Hepatic stellate cell (primary cell): ENCODE measurements around the gene CACNA2D4.

Experiments used
- DNase-seq: peaks from one replicate; pipeline ENCODE4 v3.0.0; 2011; ENCODE audit warnings: low spot score

The CACNA2D4 gene

GRCh38 chr12:1917172-1918070 lies 1.0 kb downstream of the CACNA2D4 start:
- peak; percentile 12 for DNase-seq

GRCh38 chr12:1916371-1917171 lies 1.9 kb downstream of the CACNA2D4 start:
- peak; percentile 14 for DNase-seq

GRCh38 chr12:1915082-1915968 lies 3.1 kb downstream of the CACNA2D4 start:
- DNase-seq: peak; percentile 1

DNA sequence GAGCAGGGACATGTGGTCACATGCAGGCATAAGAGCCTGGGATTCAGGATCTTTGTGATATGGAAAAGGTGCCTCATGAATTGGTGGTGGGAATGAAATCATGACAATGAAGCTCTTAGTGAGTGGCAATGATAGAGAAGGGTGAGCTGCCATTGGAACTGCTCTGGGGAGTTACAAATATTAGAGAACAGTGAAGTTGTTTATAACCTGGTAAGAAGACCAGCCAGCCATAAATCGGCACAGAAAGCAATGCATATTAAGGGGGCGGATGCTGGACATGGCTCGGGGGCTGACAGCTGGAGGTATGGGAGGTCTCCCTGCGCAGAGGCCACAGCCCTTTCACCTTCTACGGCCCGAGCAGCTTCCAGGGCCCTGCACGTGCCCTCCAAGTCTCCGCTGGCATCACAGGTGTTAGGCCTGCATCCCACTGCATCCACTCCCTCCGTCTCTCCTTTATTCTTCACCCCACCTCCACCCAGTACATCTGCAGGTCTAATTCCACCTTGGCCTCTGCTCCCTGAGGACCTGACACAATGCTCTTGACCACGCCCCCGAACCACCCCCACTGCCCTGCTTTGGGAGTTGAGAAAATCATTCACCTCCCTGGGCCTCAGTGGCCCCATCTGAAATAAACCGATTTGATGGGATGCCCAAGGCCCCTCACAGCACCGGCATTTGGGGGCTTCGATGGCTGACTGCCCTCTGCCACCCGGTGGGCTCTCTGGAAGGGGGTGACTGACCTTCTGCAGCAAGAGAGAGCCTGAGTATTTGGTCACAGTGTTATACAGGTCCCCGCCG lies 4.1 kb downstream of the CACNA2D4 start:
- DNase-seq: peak; percentile 3

DNA sequence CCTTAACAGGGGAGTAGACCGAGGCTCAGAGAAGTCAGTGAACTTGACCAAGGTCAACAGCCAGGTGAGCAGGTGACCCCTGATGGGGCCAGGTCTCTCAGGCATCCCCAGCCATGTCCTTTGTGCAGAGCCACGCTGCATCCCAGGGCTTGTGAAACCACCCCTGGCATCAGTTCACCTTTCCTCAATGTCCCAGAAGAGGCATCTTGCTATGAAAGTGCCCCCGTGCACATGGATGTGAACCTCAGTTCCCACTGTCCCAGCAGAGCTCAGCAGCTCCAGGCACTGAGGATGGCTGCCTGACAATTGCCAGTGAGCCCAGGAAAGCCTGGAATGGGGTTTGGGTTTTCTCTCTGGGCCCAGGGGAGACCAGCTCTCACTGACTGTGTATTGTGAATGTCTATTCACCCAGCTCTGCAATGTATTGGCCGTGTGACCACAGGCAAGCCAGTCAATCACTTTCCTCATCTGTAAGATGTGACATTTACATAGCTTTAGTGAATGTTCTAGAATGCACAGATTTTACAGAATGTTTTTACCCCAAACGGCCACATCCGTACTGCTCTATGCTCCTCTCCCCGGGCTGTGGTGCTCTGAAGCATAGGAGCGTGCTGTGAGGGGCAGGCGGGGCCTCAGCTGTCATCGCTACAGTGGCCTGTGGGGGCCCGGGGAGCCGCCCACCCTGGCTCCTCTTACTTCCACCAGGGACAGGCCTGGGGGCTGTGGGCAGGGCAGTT lies 4.9 kb downstream of the CACNA2D4 start:
- DNase-seq: peak; percentile 6

DNA sequence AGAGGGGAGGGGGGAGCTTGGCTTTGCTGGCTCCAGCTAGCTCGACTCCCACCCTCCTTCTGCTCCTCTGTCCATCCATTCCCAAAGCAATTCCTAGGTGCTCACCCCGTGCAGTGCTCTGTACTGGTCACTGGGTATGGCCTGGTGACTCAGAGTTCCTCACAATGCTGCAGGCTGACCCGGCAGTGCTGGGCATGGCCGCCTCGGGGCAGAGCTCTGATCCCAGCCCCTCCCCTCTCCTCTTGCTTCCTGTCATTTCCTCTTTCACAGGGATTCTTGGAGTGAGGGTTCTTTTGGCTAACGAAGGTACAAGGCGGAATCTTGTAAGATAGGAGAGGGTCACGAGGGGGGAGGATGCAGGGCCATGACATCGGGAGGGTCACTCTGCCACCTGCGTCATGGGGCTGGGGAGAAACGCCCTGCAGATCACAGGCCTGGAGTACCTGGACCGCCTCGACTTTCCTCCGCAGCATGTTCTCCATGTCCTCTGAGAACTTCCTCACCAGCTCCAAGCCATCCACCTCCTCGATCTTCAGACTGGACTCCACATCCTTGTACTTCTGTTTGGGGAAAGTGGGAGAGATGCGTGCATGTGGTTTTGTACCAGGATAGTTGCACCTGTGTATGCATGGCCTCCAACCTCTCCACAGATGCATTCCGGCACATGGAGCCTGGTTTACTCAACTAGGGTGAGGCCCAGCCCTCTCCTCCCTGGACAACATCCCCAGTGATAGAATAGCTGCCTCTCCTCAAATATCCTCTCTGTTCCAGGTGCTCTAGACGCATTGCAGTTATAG lies 5.7 kb downstream of the CACNA2D4 start:
- DNase-seq: peak; percentile 53

DNA sequence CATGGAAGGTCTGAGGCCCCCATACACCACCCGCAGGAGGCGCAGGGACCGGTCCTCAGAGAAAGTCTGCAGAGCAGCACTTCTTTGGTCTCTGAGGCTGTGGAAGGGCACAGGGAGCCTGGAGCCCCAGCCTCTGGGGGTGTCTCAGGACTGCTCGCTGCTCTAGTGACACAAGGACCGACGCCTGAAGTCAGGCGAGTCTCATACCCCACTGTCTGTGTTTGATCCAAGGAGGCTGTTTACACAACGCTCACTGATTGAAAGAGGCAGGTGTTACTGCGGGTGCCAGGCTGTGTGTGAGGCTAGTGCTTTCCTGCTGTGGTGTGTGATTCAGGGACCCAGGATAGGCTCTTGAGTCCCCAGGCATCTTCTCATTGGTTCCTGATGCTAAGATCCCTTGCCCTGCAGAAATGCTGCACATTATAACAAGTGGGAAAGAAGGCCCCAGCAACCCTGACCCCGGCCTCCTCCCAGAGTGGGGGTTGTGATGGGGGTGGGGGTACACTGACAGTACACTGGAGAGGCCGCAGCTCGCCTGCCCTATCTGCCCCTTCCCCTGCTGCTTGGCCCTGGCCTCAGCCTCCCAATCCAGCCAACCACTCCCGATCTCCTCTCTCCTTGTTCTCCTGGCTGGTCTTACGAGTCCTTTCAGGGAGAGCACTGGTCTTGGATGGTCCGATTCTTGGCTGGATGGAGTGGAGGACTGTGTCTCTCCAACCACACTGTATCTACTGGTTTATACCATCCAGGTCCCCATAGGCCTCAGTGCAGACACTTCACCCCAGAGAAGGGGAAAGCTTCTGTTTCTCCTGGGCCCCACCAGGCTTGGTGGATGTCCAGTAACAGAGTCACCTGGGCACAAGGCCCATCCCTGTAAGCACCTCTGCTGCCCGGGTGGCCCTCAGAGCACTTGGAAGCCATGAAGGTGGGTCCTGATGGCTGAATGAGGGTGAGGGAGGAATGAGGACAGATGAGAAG lies 6.6 kb downstream of the CACNA2D4 start:
- peak; percentile 3 for DNase-seq

DNA sequence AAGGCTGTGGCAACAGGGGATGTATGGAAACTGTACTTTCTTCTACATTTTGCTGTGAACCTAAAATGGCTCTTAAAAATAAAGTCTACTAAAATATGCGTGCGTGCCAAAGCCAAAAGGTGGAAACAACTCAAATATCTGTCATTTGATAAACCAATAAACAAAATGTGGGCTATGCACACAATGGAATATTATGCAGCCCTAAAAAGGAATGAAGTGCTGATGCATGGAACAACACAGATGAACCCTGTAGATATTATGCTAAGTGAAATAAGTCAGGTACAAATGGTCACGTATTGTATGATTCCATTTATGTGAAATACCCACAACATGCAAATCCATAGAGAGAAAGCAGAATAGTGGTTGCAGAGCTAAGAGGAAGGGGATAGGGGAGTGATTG lies 8.0 kb downstream of the CACNA2D4 start:
- DNase-seq: no peak

- DNase-seq: no peak
These were observed 9.7 kb downstream of the CACNA2D4 start for GRCh38 chr12:1908758-1909157.

DNA sequence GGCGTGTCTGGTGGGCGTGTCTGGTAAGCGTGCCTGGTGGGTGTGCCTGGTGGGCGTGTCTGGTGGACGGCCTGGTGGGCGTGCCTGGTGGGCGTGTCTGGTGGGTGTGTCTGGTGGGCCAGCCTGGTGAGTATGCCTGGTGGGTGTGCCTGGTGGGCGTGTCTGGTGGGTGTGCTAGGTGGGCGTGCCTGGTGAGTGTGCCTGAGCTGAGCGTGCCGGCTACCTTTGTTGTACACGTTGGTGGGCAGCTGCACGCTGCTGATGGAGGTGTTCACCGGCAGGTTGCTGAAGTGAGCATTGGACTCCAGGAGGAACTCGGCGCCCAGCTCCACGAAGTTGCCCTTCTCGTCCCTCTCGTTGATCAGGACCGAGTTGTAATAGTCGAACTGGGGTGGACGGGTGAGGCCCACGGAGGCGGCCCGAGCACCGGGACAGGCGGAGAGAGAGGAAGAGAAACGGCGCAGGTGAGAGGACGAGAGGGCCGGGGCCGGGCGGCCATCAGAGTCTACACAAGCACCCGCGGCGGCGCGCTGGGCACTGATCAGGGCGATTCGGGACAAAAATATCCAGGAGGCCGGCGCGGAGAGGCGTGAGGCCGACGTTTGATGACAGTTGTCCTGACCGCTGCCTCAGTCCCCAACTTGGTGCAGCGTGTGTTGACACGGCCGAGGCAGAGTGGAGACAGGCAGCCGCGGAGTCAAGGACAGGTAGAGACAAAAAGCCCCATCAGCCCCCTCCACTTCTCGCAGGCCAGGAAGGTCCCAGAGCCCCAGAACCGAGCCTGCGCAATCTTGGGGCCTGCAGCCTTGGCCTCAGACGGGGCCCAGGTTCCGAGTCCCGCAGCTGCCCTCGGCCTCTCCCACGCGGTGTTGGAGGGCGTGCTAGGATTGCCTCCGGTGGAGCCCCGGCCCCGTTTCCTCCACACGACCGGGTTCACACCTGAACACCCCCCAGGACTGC lies 10.5 kb downstream of the CACNA2D4 start:
- no peak for DNase-seq

- DNase-seq: no peak
These were observed 11.9 kb downstream of the CACNA2D4 start for GRCh38 chr12:1906579-1906978.

DNA sequence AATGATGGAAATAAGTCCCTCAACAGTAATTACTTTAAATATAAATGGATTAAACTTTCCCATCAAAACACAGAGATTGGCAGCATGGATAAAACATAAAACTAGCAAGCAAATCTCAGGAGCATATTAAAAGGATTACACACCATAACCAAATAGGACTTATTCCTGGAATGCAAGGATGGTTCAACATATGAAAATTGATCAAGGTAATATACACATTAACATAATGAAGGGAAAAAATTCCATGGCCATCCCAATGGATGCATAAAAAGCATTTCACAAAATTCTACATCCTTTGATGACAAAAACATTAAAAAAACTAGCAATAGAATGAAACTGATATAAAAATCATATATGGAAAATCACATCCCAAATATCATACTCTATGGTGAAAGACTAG lies 13.6 kb downstream of the CACNA2D4 start:
- DNase-seq: no peak

GRCh38 chr12:1896964-1897363 lies 21.5 kb downstream of the CACNA2D4 start:
- no peak for DNase-seq

GRCh38 chr12:1890810-1891209 lies 27.6 kb downstream of the CACNA2D4 start:
- no peak for DNase-seq

DNA sequence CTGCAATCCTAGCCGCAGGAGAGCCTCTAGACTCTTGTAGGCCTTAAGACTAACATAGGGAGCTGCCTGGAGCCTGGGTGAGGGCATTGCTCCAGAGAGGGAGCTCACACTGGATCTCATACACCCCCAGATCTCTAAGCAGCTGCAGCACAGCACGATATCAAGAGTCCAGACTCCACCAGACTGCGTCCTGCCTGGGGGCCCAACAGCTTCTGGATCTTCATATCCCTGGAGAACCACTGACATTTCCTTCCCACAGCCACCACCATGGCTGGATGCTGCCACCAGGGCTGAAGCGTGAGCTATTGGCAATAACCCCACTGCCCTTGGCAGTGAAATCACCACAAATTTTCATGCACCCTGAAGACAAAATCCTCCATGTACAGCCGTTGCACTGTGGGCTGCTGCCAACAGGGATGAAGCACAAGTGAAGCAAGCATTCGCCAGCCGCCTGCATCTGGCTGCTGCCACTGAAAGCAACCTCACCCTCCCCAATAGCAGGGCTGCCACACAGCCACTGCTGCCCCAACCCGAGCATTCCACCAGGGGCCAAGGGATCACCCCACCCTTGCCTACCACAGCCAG lies 28.2 kb downstream of the CACNA2D4 start:
- DNase-seq: no peak

DNA sequence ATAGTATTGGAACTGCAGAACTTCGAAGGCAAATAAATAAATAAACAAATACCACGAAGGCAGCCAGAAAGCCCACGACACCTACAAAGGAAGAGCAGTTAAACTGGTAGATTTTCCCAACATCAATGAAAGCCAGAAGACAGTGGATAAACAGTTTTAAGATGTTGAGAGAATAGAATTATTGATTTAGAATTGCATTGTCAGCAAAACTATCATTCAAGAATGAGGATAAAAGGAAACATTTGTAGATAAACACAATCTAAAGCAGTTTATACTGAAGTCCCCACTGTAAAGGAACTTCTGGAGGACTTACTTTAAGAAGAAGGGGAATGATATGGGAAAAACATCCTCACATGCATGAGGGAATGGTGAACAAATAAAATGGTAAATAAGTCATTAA lies 29.5 kb downstream of the CACNA2D4 start:
- no peak for DNase-seq
